Measurements from ENCODE around the gene RD3L.

DNA sequence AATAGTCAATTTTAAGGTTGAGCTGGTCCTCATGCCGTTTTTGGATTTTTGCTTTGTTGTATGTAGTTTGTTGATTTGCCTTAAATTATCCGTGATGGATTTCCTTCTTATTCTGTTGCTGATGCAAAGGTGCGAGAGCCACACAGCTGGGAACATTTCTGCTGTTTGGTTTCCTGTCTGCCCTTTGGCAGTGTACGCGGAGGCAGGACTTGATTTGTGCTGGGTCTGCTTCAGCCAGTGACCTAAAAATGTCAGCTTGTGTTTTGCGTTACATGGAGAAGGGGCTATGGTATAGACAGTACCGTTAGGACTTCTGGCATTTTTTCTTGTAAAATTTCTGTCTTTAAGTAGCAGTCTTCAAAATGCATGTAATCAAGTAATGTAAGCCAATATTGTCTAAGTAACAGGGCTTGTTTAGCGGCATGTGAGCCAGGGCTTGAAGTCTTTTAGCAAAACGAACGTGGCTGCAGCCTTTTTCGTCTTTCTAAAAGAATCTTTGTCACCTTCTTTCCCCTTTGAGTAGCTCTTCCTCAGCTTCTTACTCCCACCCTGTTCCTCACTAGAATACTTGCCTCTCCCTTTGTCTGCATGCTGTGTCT lies 18.2 kb upstream of the RD3L start:
- TF ChIP-seq, protein P1, sequence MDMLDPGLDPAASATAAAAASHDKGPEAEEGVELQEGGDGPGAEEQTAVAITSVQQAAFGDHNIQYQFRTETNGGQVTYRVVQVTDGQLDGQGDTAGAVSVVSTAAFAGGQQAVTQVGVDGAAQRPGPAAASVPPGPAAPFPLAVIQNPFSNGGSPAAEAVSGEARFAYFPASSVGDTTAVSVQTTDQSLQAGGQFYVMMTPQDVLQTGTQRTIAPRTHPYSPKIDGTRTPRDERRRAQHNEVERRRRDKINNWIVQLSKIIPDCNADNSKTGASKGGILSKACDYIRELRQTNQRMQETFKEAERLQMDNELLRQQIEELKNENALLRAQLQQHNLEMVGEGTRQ (IDR thresholded peaks at IDR 0.05; ENCODE audit: borderline replicate concordance, low read depth, low read length) = no peak
- TF ChIP-seq, protein P2, sequence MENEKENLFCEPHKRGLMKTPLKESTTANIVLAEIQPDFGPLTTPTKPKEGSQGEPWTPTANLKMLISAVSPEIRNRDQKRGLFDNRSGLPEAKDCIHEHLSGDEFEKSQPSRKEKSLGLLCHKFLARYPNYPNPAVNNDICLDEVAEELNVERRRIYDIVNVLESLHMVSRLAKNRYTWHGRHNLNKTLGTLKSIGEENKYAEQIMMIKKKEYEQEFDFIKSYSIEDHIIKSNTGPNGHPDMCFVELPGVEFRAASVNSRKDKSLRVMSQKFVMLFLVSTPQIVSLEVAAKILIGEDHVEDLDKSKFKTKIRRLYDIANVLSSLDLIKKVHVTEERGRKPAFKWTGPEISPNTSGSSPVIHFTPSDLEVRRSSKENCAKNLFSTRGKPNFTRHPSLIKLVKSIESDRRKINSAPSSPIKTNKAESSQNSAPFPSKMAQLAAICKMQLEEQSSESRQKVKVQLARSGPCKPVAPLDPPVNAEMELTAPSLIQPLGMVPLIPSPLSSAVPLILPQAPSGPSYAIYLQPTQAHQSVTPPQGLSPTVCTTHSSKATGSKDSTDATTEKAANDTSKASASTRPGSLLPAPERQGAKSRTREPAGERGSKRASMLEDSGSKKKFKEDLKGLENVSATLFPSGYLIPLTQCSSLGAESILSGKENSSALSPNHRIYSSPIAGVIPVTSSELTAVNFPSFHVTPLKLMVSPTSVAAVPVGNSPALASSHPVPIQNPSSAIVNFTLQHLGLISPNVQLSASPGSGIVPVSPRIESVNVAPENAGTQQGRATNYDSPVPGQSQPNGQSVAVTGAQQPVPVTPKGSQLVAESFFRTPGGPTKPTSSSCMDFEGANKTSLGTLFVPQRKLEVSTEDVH (IDR thresholded peaks at IDR 0.05; ENCODE audit: low read depth, partially characterized antibody) = no peak
- TF ChIP-seq EZH2 (IDR thresholded peaks at IDR 0.05; ENCODE audit: borderline replicate concordance, control insufficient read depth, low read depth, low read length) = no peak
- TF ChIP-seq BHLHE40 (IDR thresholded peaks at IDR 0.05; ENCODE audit: borderline replicate concordance in 1 of 2, low read depth in 2 of 2, low read length in 1 of 2) = no peak
- TF ChIP-seq BMI1 (IDR thresholded peaks at IDR 0.05; ENCODE audit: borderline replicate concordance) = no peak
- TF ChIP-seq, protein P3, sequence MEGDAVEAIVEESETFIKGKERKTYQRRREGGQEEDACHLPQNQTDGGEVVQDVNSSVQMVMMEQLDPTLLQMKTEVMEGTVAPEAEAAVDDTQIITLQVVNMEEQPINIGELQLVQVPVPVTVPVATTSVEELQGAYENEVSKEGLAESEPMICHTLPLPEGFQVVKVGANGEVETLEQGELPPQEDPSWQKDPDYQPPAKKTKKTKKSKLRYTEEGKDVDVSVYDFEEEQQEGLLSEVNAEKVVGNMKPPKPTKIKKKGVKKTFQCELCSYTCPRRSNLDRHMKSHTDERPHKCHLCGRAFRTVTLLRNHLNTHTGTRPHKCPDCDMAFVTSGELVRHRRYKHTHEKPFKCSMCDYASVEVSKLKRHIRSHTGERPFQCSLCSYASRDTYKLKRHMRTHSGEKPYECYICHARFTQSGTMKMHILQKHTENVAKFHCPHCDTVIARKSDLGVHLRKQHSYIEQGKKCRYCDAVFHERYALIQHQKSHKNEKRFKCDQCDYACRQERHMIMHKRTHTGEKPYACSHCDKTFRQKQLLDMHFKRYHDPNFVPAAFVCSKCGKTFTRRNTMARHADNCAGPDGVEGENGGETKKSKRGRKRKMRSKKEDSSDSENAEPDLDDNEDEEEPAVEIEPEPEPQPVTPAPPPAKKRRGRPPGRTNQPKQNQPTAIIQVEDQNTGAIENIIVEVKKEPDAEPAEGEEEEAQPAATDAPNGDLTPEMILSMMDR (IDR thresholded peaks at IDR 0.05 in 2 of 3, conservative IDR thresholded peaks at IDR 0.05 in 1 of 3; ENCODE audit: control insufficient read depth in 2 of 3, extremely low read depth in 1 of 3, insufficient read depth in 1 of 3, low read depth in 3 of 3, low read length in 3 of 3) = no peak
- TF ChIP-seq NR2C1 (IDR thresholded peaks at IDR 0.05) = no peak
- no peak for TF ChIP-seq FOS (IDR thresholded peaks at IDR 0.05; ENCODE audit: borderline replicate concordance, extremely low read depth, insufficient read length)
- TF ChIP-seq NFYB (IDR thresholded peaks at IDR 0.05; ENCODE audit: insufficient read depth, low read depth, low read length) = no peak
- TF ChIP-seq EP300 (IDR thresholded peaks at IDR 0.05; ENCODE audit: borderline replicate concordance in 1 of 2, control insufficient read depth in 1 of 2, low read depth in 2 of 2, low read length in 2 of 2) = no peak
- TF ChIP-seq YY1 (IDR thresholded peaks at IDR 0.05; ENCODE audit: low read depth, low read length) = no peak
